PC-3 (cell line): ENCODE data around the gene FBF1. TPM values are rescaled to one million over a fixed set of nuclear protein-coding genes. Genes with fewer than 3 reads are reported as not detected.

Experiments used
- ATAC-seq: fragments of 200-7000 bp; cut with Tn5 transposase; 2 replicates; pipeline ENCODE4 v1.9.1; 2020; ENCODE audit warnings: mild to moderate bottlenecking, moderate library complexity
- BruUV-seq: library from RNA; stranded (reverse); fragments of 400-500 nt; replicated peaks from 2 replicates; lab custom pipeline; 2021; lab: Mats Ljungman, UMichigan
- CTCF ChIA-PET: fragments of 300-600 bp; sonication (Branson Sonifier 250); formaldehyde crosslinking; loops from one replicate; lab custom pipeline; 2022; ENCODE audit warnings: antibody characterized with exemption; lab: Charles Lee
- POLR2A ChIA-PET: fragments of 300-600 bp; sonication (Branson Sonifier 250); formaldehyde crosslinking; loops from one replicate; lab custom pipeline; 2022; ENCODE audit warnings: antibody characterized with exemption; ENCODE audit not compliant: unreplicated experiment; lab: Charles Lee
- DNase-seq: peaks from one replicate; pipeline ENCODE4 v3.0.0-alpha.2; 2015
- H2AFZ ChIP-seq: fragments of 300-600 bp; sonication (generic); 2 replicates; pipeline ENCODE4 v1.6.0; 2016; ENCODE audit warnings: antibody characterized with exemption, low read length
- H3F3A ChIP-seq: fragments of 300-600 bp; sonication (generic); one replicate; pipeline ENCODE4 v1.6.0; 2017; ENCODE audit warnings: antibody characterized with exemption, low read length, control low read depth, mild to moderate bottlenecking; ENCODE audit not compliant: unreplicated experiment
- H3K27ac ChIP-seq: fragments of 300-600 bp; sonication (generic); 2 replicates; pipeline ENCODE4 v1.5.1; 2016; ENCODE audit warnings: mild to moderate bottlenecking, low read length
- H3K27me3 ChIP-seq: fragments of 300-600 bp; sonication (generic); 2 replicates; pipeline ENCODE4 v1.6.1; 2016; ENCODE audit warnings: low read length, mixed read lengths
- H3K36me3 ChIP-seq: fragments of 300-600 bp; sonication (generic); 2 replicates; pipeline ENCODE4 v1.6.1; 2016; ENCODE audit warnings: low read depth, mixed run types, low read length, mixed read lengths
- H3K4me1 ChIP-seq: fragments of 300-600 bp; sonication (generic); 2 replicates; pipeline ENCODE4 v1.5.1; 2016; ENCODE audit warnings: low read length; ENCODE audit not compliant: insufficient read depth
- H3K4me2 ChIP-seq: fragments of 300-600 bp; sonication (generic); 2 replicates; pipeline ENCODE4 v1.6.0; 2016; ENCODE audit warnings: low read length
- H3K4me3 ChIP-seq: fragments of 300-600 bp; sonication (generic); 2 replicates; pipeline ENCODE4 v1.5.1; 2016; ENCODE audit warnings: mild to moderate bottlenecking, low read length, mixed read lengths
- H3K79me2 ChIP-seq: fragments of 300-600 bp; sonication (generic); 2 replicates; pipeline ENCODE4 v1.6.1; 2017; ENCODE audit warnings: low read length, mixed read lengths
- H3K9ac ChIP-seq: fragments of 300-600 bp; sonication (generic); 2 replicates; pipeline ENCODE4 v1.6.0; 2016; ENCODE audit warnings: mild to moderate bottlenecking, low read length
- H3K9me2 ChIP-seq: fragments of 300-600 bp; sonication (generic); replicated peaks from 2 replicates; pipeline ENCODE4 v1.6.1; 2016; ENCODE audit warnings: mixed run types, low read length, mixed read lengths
- H3K9me3 ChIP-seq: fragments of 300-600 bp; sonication (generic); 2 replicates; pipeline ENCODE4 v1.6.1; 2016; ENCODE audit warnings: low read length, mixed read lengths
- H4K20me1 ChIP-seq: fragments of 300-600 bp; sonication (generic); 2 replicates; pipeline ENCODE4 v1.6.1; 2016; ENCODE audit warnings: low read length, mixed read lengths
- CTCF ChIP-seq: fragments of 300-600 bp; sonication (generic); conservative IDR thresholded peaks from 2 replicates; pipeline ENCODE4 v1.5.1; 2017; ENCODE audit warnings: antibody characterized with exemption, low read depth, mild to moderate bottlenecking, low read length
- EZH2 ChIP-seq: fragments of 300-600 bp; sonication (generic); IDR thresholded peaks from one replicate; pipeline ENCODE4 v1.6.1; 2017; ENCODE audit warnings: antibody characterized with exemption, mild to moderate bottlenecking, low read length; ENCODE audit not compliant: unreplicated experiment
- EZH2phosphoT487 ChIP-seq: fragments of 300-600 bp; sonication (generic); IDR thresholded peaks from 2 replicates; pipeline ENCODE4 v1.6.1; 2018; ENCODE audit warnings: mild to moderate bottlenecking, antibody characterized with exemption, low read length, borderline replicate concordance
- intact Hi-C: fragments of 100-400 bp; cut with micrococcal nuclease; formaldehyde crosslinking; loops from 2 replicates; pipeline ENCODE4 v1.9.0; 2023
- total RNA-seq: library from RNA; depleted of rRNA; stranded (reverse); fragments of >200 nt; gene quantifications from 2 replicates; pipeline ENCODE4 v1.2.3, GENCODE V29; 2014

Gene FBF1
- total RNA-seq, 1 experiment from 2014 or later = 39.2 TPM

DNA sequence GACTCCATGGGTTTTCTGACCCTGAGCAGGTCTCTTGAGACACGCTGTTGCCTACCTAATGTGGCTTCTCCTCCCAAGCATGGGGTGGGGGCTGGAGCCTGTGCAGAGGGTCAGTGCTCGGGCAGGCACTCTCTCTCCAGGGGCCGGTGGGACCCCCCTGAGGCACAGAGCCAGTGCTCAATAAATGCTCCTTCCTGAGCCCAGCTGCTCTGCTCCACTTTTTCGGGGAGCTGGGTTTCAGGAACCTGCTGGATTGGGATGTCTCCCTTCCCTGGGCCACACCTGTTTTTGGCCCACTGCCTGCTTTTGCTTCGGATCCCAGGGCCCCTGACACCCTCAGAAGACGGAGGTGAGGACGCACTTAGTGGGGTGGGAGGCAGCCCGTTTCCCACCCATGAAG is 42.8 kb downstream of the FBF1 start:
- Histone ChIP-seq H3K79me2 (peaks cover 42% of the 10 kb centered on the region), H2AFZ (no peak overlapping the region), H3K9me2 (no peaks in the 10 kb centered on the region), H3K4me1 (peaks cover 16% of the 10 kb centered on the region), H3F3A (peaks cover 9% of the 10 kb centered on the region), H3K4me2 (no peak overlapping the region), H3K27ac (no peak overlapping the region), H4K20me1 (no peaks in the 10 kb centered on the region), H3K27me3 (no peaks in the 10 kb centered on the region), H3K9ac (no peak overlapping the region), H3K4me3 (no peak overlapping the region), H3K36me3 (peaks cover 32% of the 10 kb centered on the region), H3K9me3 (no peaks in the 10 kb centered on the region)
- TF ChIP-seq EZH2 (no peak), EZH2phosphoT487 (no peak), CTCF (no peak)
- POLR2A ChIA-PET = no interaction called here
- no TSS peak for BruUV-seq
- ATAC-seq (no peak), DNase-seq (no peak)
- intact Hi-C loops = loop anchor here (5.0 kb wide), 1 partner anchor 116 kb away; the partner anchor contains the start of gene UNK
- CTCF ChIA-PET = no interaction called here

DNA sequence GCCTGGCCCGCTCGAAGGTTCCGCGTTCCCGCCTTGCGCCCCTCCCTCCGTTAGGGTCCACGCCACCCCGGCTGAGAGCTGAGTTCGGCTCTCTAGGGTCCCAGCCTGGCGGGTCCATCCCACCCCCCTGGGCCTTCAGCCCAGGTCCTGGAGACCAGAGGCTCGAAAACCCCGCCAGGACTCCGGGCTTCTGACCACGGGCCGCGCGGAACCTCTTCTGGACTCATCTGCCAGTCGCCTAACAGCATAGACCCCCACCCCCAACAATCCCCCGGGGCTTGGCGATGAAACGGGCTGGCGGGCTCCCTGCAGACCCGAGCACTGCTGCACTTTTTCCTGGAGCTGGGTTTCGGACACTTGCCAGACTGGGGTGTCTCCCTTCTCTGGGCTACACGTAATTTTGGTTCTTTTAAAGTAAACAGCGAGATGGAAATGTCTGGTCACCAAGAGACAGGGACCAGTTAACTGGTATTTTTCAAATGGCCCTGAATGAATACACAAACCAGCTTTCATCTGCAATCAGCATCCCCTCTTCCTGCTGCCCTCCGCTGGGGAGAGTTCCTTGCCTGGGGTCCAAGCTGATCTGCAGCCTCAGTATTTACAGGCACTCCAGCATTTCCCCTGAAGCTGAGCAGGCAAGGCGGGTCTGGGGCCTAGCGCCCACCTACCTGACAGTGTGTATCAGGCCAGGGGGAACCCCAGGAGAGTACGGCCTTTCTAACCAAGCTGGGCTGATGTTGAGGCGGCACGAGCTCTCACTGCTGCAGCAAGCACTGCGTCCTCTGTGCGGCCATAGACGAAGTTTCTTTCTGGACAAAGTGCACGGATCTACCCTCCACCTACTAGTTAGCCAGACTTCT is 43.5 kb downstream of the FBF1 start:
- ChIA-PET POLR2A (no interaction called here), CTCF (interaction anchor here (0.7 to 1.3 kb wide), 4 partner anchors 8 to 114 kb away, joined by 3 to 7 read pairs (median 5); partner anchors contain the start of gene MRPL38)
- Histone ChIP-seq H3K27me3 (no peaks in the 10 kb centered on the region), H3K4me1 (peaks cover 14% of the 10 kb centered on the region), H4K20me1 (no peaks in the 10 kb centered on the region), H3F3A (peaks cover 9% of the 10 kb centered on the region), H3K36me3 (peaks cover 30% of the 10 kb centered on the region), H3K79me2 (peaks cover 35% of the 10 kb centered on the region), H3K9me3 (no peaks in the 10 kb centered on the region), H3K27ac (no peak overlapping the region), H3K4me3 (peak overlapping the region; percentile 83), H2AFZ (peak overlapping the region; percentile 40; the same call in 1 of the 2 replicates), H3K4me2 (peak overlapping the region; percentile 98), H3K9me2 (no peaks in the 10 kb centered on the region), H3K9ac (peak overlapping the region; percentile 94; the same call in 1 of the 2 replicates)
- no peak for TF ChIP-seq EZH2
- TF ChIP-seq EZH2phosphoT487 = no peak
- no peak for TF ChIP-seq CTCF
- DNase-seq (no peak), ATAC-seq (no peak)
- intact Hi-C loops = loop anchor here (2.0 to 5.0 kb wide), 2 partner anchors 43 to 115 kb away; partner anchors contain the start of genes UNK and WBP2
- BruUV-seq = TSS peak; percentile 80
